GM18909 (cell line): ENCODE measurements around the gene FAM89B.

Source experiments
- ATAC-seq: cut with Tn5 transposase; IDR thresholded peaks from one replicate; pipeline ENCODE4 v1.9.1; 2021; ENCODE audit warnings: mild to moderate bottlenecking; ENCODE audit not compliant: unreplicated experiment, poor library complexity

The FAM89B gene

GRCh38 chr11:65571420-65571819 lies 918 bp upstream of the FAM89B start:
- ATAC-seq = no peak

GRCh38 chr11:65571940-65572339 lies 398 bp upstream of the FAM89B start:
- ATAC-seq = no peak

- ATAC-seq = no peak
Observed at GRCh38 chr11:65573391-65574079, 1.2 kb downstream of the FAM89B start.

GRCh38 chr11:65574109-65574810 lies 1.9 kb downstream of the FAM89B start:
- peak; percentile 31 for ATAC-seq

- ATAC-seq = no peak
Observed at GRCh38 chr11:65574811-65575567, 2.7 kb downstream of the FAM89B start.

- peak; percentile 27 for ATAC-seq
Observed at GRCh38 chr11:65575568-65576231, 3.4 kb downstream of the FAM89B start, which contains the start of gene EHBP1L1. Gene EHBP1L1, plus strand, starts transcription at chr11:65576053. Its CDS starts 250 bp downstream, at chr11:65576303.

GRCh38 chr11:65576232-65576866 lies 4.0 kb downstream of the FAM89B start:
- no peak for ATAC-seq

GRCh38 chr11:65576867-65577755 lies 4.8 kb downstream of the FAM89B start:
- no peak for ATAC-seq

GRCh38 chr11:65577756-65578109 lies 5.4 kb downstream of the FAM89B start:
- no peak for ATAC-seq

- no peak for ATAC-seq
Observed at GRCh38 chr11:65578134-65578533, 5.8 kb downstream of the FAM89B start.

GRCh38 chr11:65578667-65579066 lies 6.3 kb downstream of the FAM89B start:
- ATAC-seq = no peak

- no peak for ATAC-seq
Observed at GRCh38 chr11:65579291-65579690, 7.0 kb downstream of the FAM89B start.

- no peak for ATAC-seq
Observed at GRCh38 chr11:65580031-65580692, 7.8 kb downstream of the FAM89B start.

GRCh38 chr11:65580756-65581155 lies 8.4 kb downstream of the FAM89B start:
- ATAC-seq = no peak

- no peak for ATAC-seq
Observed at GRCh38 chr11:65581928-65582327, 9.6 kb downstream of the FAM89B start.

GRCh38 chr11:65583589-65583988 lies 11.3 kb downstream of the FAM89B start:
- ATAC-seq = no peak

GRCh38 chr11:65584106-65584505 lies 11.8 kb downstream of the FAM89B start:
- ATAC-seq = no peak

- no peak for ATAC-seq
Observed at GRCh38 chr11:65584723-65585171, 12.4 kb downstream of the FAM89B start.
